ENCODE data around the gene CERS4. TPM values are rescaled to one million over a fixed set of nuclear protein-coding genes. Genes with fewer than 3 reads are reported as not detected.

Gene CERS4
- total and polyA plus RNA-seq, 2 of the 8 experiments (the other 6 are each of a cell fraction or from before 2014, with no cell fraction given): 88.2 to 179 TPM

DNA sequence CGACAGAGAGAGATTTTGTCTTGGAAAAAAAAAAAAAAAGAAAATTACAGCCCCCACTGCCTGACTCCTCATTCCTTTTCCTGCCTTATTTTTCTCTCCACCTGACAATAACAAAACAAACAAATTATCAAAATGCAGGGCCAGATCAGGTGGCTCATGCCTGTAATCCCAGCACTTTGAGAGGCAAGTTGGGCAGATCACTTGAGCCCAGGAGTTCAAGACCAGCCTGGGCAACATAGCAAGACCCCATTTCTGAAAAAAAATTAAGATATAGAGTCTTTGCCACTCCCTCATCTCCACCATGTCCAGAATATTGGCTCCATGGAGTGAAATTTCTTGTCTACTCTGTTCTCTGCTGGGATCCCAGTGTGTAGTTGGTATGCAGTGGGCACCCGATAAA, 7.2 kb downstream of the CERS4 start:
- no peaks in the 10 kb centered on the region for H3K27me3 ChIP-seq (replicated peaks in 1 of 4; ENCODE audit: control insufficient read depth in 3 of 4, extremely low read depth in 1 of 4, insufficient read depth in 3 of 4, low read length in 3 of 4)
- peaks cover 0 to 3% (median 0%) of the 10 kb centered on the region in 4 experiments; a peak in 3 of 8 replicates for H3K36me3 ChIP-seq (ENCODE audit: control insufficient read depth in 2 of 4, insufficient read depth in 4 of 4, low read length in 3 of 4)
- peaks cover 0 to under 1% (median 0%) of the 10 kb centered on the region in 4 experiments; a peak in 4 of 7 replicates for H3K4me1 ChIP-seq (replicated peaks in 1 of 4; ENCODE audit: control insufficient read depth in 3 of 4, insufficient read depth in 4 of 4, low read length in 3 of 4)
- no peak overlapping the region for H3K27ac ChIP-seq (ENCODE audit: low read depth, low read length)
- CTCF ChIA-PET (ENCODE audit: partially characterized antibody): interaction anchor here (0.8 kb wide), 1 partner anchor 13 kb away, joined by 5 read pairs; no protein-coding TSS in a partner anchor
- peaks cover 4 to 21% of the 10 kb centered on the region in 2 experiments for H4K20me1 ChIP-seq (replicated peaks in 1 of 2; ENCODE audit: control insufficient read depth in 1 of 2, insufficient read depth in 2 of 2, low read length in 2 of 2)
- peaks cover 21% of the 10 kb centered on the region for H3K79me1 ChIP-seq (ENCODE audit: low read depth, low read length)
- 50% methylated on average over 2 of the region's 2 CpGs; no CpG with 5 or more reads in 1 of the 2 experiments for WGBS, 2 experiments (ENCODE audit: extremely low coverage in 1 of 2, insufficient coverage in 1 of 2, insufficient read length in 1 of 2, insufficient replicate concordance in 2 of 2, low coverage in 1 of 2, low lambda C conversion rate in 2 of 2, missing lambda C conversion rate in 1 of 2)
- H2BK120ac ChIP-seq (replicated peaks; ENCODE audit: low read depth, low read length): no peak overlapping the region
- H3K14ac ChIP-seq (ENCODE audit: insufficient read length): no peak overlapping the region
- H3K9ac ChIP-seq (replicated peaks in 1 of 4; ENCODE audit: extremely low read depth in 1 of 4, low read depth in 3 of 4, low read length in 3 of 4): no peak overlapping the region
- H2AK5ac ChIP-seq (ENCODE audit: low read depth, low read length): no peak overlapping the region
- no peak overlapping the region for H2BK5ac ChIP-seq (ENCODE audit: low read depth, low read length)
- 0 out of 2 replicates have a peak, but pooled peaks cover 3% of the 10 kb centered on the region for H3K23me2 ChIP-seq (ENCODE audit: low read depth, low read length)
- FAIRE-seq: no peak
- H3K23ac ChIP-seq (ENCODE audit: insufficient read length): no peak overlapping the region
- DNase-seq (ENCODE audit: low read depth in 1 of 2, low spot score in 2 of 2): no peak
- no peak overlapping the region for H2BK15ac ChIP-seq (ENCODE audit: low read length)
- H4K8ac ChIP-seq (ENCODE audit: extremely low read depth, insufficient read depth, low read length): no peak overlapping the region
- H3K56ac ChIP-seq (replicated peaks; ENCODE audit: insufficient read length, low read depth, low read length): no peak overlapping the region
- no peak overlapping the region for H3K4me3 ChIP-seq (ENCODE audit: extremely low read depth in 1 of 4, insufficient read depth in 2 of 4, low read depth in 3 of 4, low read length in 4 of 4)
- peaks cover 0 to 71% of the 10 kb centered on the region in 2 experiments for H3K79me2 ChIP-seq (ENCODE audit: control insufficient read depth in 1 of 2, insufficient read depth in 2 of 2, low read length in 2 of 2)
- no peak overlapping the region for H3K18ac ChIP-seq (ENCODE audit: extremely low read depth, low read length)
- no peaks in the 10 kb centered on the region for H3K9me3 ChIP-seq (ENCODE audit: insufficient read depth in 2 of 2, low read depth in 1 of 2, low read length in 1 of 2)
- H2BK12ac ChIP-seq (ENCODE audit: low read depth, low read length): no peak overlapping the region
- H3K4me2 ChIP-seq (ENCODE audit: insufficient read depth in 1 of 2, low read depth in 2 of 2, low read length in 2 of 2): no peak overlapping the region
- H4K91ac ChIP-seq (replicated peaks; ENCODE audit: insufficient read length, low read length): no peak overlapping the region
- no peak overlapping the region for H3K4ac ChIP-seq (replicated peaks; ENCODE audit: insufficient read length, low read depth, low read length)
- H4K5ac ChIP-seq (ENCODE audit: insufficient read length, low read depth, low read length): no peak overlapping the region
- POLR2A ChIA-PET (ENCODE audit: partially characterized antibody): interaction anchor here (1.4 kb wide), 1 partner anchor 58 kb away, joined by 3 read pairs; no protein-coding TSS in a partner anchor
- H2AFZ ChIP-seq (ENCODE audit: low read length): no peak overlapping the region
- no peak overlapping the region for H2BK20ac ChIP-seq (ENCODE audit: low read length)
- TF ChIP-seq SUZ12 (IDR thresholded peaks at IDR 0.05; ENCODE audit: low read length) (no peak), EZH2 (IDR thresholded peaks at IDR 0.05; ENCODE audit: low read depth, low read length, severe bottlenecking) (no peak), CTBP2 (IDR thresholded peaks at IDR 0.05; ENCODE audit: borderline replicate concordance, insufficient read depth, insufficient read length, low read length) (no peak), CBX5 (IDR thresholded peaks at IDR 0.05; ENCODE audit: low read depth, low read length) (no peak), EGR1 (IDR thresholded peaks at IDR 0.05; ENCODE audit: borderline replicate concordance, low read depth, low read length) (no peak), MAFK (IDR thresholded peaks at IDR 0.05; ENCODE audit: low read depth, low read length) (no peak), SAP30 (IDR thresholded peaks at IDR 0.05; ENCODE audit: insufficient read depth, insufficient replicate concordance, low read length) (no peak), HDAC2 (IDR thresholded peaks at IDR 0.05; ENCODE audit: borderline replicate concordance in 1 of 2, low read depth in 2 of 2, low read length in 2 of 2) (no peak), SP2 (IDR thresholded peaks at IDR 0.05; ENCODE audit: low read length) (no peak), BCL11A (IDR thresholded peaks at IDR 0.05; ENCODE audit: low read depth in 2 of 2, low read length in 2 of 2) (no peak), RNF2 (IDR thresholded peaks at IDR 0.05; ENCODE audit: borderline replicate concordance, low read depth, low read length, missing control alignments, poor library complexity, severe bottlenecking) (no peak)
- TF ChIP-seq, protein P1, sequence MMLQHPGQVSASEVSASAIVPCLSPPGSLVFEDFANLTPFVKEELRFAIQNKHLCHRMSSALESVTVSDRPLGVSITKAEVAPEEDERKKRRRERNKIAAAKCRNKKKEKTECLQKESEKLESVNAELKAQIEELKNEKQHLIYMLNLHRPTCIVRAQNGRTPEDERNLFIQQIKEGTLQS (IDR thresholded peaks at IDR 0.05; ENCODE audit: insufficient read depth, low read depth, low read length): no peak
